GM13976 (cell line): ENCODE measurements around the gene PIK3R6.
A peak's percentile ranks its signal among the peaks of the same experiment; 100 is the strongest.

Experiments
- DNase-seq: peaks from one replicate; pipeline ENCODE4 v3.0.0; 2012; ENCODE audit warnings: low spot score
- in situ Hi-C: fragments of 300-500 bp; cut with MboI; formaldehyde crosslinking; loops from one replicate; pipeline ENCODE4 v1.12.0; 2022; ENCODE audit warnings: low sequenced_read_pairs, mixed read lengths, inconsistent platforms; ENCODE audit not compliant: unreplicated experiment
- TF ChIP-seq, protein P1 (sequence below): IDR thresholded peaks from 2 replicates; pipeline ENCODE4 v1.5.1; 2012; ENCODE audit warnings: borderline replicate concordance, mild to moderate bottlenecking; ENCODE audit not compliant: insufficient read depth; ENCODE audit errors: extremely low read depth, missing control alignments, control extremely low read depth

PIK3R6 gene, protein sequence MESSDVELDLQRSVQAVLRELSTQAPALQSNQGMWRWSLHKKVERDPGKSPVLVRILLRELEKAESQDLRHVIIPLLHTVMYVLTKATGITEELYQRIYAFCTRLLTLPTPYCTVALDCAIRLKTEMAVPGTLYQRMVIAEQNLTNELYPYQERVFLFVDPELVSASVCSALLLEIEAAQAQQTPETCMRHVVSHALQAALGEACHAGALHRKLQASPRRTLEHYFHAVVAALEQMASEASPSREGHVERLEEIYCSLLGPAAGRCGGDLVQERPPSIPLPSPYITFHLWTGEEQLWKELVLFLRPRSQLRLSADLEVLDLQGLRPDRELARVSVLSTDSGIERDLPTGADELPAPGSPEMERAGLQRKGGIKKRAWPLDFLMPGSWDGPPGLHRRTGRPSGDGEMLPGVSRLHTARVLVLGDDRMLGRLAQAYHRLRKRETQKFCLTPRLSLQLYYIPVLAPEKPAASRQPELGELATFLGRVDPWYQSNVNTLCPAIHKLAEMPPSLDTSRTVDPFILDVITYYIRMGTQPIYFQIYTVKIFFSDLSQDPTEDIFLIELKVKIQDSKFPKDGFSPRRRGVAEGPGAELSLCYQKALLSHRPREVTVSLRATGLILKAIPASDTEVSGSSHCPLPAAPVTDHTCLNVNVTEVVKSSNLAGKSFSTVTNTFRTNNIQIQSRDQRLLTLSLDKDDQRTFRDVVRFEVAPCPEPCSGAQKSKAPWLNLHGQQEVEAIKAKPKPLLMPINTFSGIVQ

DNA sequence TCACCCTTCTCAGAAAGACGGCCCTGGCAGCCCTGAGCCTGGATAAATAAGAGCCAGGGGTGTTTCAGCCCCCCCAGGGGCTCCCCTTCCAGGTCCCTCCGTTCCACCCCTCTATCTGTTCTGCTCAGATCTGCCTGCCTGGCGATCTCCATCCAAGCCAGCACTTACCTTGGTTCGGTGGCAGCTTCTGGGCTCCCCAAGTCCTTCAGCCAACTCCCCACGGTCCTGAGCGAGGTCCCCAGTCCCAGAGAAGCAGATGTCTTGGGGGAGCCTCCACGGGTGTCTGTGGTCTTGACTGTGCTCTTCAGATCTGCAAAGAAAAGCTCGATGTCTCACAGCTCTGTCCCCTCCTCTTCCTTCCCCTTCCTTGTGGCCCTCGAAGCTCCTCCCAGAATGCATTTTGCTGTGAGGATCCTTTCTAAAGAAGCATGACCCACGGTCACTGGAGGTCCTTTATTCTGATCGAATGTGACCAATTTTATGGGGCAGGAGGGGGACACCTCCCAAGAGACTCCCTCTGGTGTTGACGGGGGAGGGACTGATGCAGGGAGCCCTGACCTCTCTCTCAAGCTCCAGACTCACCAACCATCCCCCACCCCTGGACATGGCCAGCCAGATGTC is at the start of gene PIK3R6:
PIK3R6 (minus strand) TSS at position 314 of the 621 bp plus-strand sequence. CDS start 17,880 bp downstream, outside the sequence.
- TF ChIP-seq, protein P1, sequence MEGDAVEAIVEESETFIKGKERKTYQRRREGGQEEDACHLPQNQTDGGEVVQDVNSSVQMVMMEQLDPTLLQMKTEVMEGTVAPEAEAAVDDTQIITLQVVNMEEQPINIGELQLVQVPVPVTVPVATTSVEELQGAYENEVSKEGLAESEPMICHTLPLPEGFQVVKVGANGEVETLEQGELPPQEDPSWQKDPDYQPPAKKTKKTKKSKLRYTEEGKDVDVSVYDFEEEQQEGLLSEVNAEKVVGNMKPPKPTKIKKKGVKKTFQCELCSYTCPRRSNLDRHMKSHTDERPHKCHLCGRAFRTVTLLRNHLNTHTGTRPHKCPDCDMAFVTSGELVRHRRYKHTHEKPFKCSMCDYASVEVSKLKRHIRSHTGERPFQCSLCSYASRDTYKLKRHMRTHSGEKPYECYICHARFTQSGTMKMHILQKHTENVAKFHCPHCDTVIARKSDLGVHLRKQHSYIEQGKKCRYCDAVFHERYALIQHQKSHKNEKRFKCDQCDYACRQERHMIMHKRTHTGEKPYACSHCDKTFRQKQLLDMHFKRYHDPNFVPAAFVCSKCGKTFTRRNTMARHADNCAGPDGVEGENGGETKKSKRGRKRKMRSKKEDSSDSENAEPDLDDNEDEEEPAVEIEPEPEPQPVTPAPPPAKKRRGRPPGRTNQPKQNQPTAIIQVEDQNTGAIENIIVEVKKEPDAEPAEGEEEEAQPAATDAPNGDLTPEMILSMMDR, result no peak
- in situ Hi-C loops, result no loop called here
- peak; percentile 59 for DNase-seq

DNA sequence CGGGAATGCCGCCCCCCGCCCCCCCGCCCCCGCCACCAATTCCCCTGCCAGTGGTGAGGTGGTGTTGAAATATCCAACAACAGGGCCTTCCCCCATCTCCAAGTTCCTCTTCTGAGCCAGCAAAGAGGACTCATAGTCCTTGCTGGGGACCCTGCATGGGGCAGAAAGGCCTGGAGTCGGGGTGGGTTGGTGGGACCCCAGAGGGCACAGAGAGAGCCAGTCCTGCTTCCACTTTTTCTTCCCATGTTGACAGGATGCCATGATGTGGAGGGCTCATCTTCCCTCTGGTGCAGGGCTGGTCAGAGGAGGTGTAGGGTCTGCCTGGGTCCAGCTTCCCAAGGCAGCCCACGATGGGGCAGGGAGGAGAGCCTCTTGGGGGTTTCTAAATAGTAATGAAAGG is 49.0 kb upstream of the PIK3R6 start:
- DNase-seq, result no peak
- TF ChIP-seq, protein P1, result no peak
- in situ Hi-C loops, result no loop called here

DNA sequence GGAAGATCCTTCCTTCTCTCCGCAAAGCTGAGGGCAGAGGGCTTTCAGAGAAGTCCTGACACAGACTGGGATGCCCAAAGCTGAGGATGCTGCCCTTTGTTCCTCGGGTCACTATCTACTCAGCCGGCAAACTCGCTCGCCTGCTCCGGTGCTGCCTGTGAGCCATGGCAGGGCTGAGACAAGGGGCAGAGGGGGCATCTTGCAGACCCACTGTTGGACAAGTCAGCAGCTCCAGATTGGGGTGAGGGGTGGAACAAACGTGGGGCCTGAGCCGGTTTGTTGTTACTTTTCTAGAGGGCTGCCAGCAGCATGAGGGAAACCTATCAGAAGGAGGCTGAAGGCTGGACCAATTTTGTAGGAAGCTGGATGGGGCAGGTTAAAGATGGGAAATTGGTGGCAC is 47.1 kb upstream of the PIK3R6 start:
- in situ Hi-C loops, result no loop called here
- DNase-seq, result no peak
- TF ChIP-seq, protein P1, result no peak

DNA sequence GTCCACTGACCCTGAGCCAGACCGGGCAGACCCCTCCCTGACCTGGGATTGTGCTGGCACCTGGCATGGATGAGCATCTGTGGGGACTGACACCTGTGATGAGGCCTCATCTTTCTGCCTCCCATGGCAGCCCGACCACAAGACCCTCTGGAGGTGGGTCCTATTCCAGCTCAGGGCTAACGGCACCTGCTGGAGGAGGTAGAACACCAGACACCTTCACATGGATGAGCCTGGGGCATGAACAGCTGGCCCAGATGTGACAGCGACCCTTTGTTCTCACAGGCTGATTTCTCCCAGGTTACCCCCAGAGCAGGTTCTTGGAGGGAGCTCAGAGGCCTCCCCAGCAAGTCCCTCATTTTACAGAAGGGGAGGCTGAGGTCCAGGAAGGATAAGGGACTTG is 46.4 kb upstream of the PIK3R6 start:
- in situ Hi-C loops, result no loop called here
- TF ChIP-seq, protein P1, result no peak
- DNase-seq, result peak; percentile 15

DNA sequence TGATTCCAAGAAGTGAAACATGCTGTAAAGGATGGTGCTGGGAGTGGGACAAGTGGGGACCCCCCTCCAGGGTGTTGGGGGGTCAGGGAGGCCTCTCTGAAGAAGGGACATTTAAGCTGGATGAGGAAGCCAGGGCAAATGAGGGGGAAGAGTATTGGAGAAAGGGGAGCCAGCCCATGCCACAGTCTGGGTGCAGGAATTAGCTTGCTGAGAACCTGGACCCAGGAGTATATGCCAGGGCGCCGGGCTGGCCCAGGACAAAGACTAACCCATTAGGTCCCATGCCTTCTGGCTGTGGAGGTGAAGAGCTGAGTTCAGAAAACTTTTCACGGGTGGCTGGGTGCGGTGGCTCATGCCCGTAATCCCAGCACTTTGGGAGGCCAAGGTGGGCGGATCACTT is 45.6 kb upstream of the PIK3R6 start:
- in situ Hi-C loops, result no loop called here
- TF ChIP-seq, protein P1, result no peak
- peak; percentile 13 for DNase-seq
